Testis (tissue), 2 donors: ENCODE measurements around the gene PLEKHN1.

Experiments used
- POLR2A ChIP-seq: fragments of 450-650 bp; IDR thresholded peaks from one replicate; pipeline ENCODE4 v1.6.1; 2017; ENCODE audit warnings: antibody characterized with exemption, mild to moderate bottlenecking, moderate library complexity
- TF ChIP-seq, protein P1 (sequence below), 3 experiments: fragments of 450-650 bp in 2 of 3; fragments of 200-600 bp in 1 of 3; sonication (generic) in 1 of 3; IDR thresholded peaks; one replicate each; pipeline ENCODE4 v1.5.1; 2016 to 2019; ENCODE audit warnings: antibody characterized with exemption in 3 of 3, mild to moderate bottlenecking in 2 of 3, moderate library complexity in 1 of 3

DNA sequence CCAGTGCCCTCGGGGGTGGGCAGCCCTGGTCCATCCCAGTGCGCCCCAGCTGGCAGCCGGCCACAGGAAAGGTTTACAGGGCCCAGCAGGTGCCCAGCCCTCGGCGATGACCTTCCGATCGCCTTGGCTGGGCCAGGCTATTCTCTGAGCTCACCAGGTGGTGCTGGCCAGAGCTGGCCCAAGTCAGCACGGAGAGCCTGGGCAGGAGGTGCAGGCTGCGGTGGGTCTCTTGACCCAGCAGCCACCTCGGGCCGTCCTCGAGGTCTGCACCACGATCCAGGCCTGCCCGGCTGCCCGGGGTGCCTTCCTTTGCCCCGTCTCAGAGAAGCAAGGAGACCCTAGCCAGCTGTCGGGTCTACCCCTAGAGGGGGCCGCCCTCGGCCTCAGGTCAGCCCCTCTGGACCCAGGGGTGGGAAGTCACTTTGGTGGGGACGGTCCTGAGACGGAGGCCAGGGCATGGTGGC lies 15.2 kb downstream of the PLEKHN1 start:
- TF ChIP-seq, protein P1, sequence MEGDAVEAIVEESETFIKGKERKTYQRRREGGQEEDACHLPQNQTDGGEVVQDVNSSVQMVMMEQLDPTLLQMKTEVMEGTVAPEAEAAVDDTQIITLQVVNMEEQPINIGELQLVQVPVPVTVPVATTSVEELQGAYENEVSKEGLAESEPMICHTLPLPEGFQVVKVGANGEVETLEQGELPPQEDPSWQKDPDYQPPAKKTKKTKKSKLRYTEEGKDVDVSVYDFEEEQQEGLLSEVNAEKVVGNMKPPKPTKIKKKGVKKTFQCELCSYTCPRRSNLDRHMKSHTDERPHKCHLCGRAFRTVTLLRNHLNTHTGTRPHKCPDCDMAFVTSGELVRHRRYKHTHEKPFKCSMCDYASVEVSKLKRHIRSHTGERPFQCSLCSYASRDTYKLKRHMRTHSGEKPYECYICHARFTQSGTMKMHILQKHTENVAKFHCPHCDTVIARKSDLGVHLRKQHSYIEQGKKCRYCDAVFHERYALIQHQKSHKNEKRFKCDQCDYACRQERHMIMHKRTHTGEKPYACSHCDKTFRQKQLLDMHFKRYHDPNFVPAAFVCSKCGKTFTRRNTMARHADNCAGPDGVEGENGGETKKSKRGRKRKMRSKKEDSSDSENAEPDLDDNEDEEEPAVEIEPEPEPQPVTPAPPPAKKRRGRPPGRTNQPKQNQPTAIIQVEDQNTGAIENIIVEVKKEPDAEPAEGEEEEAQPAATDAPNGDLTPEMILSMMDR (IDR thresholded peaks at IDR 0.05): no peak
- no peak for TF ChIP-seq POLR2A
